Cardiac muscle cell (in vitro differentiated cells and primary cell): ENCODE measurements around the gene WRAP53. TPM values are rescaled to one million over a fixed set of nuclear protein-coding genes. Genes with fewer than 3 reads are reported as not detected.

Experiments used
- DNase-seq, 2 donors: peaks; one replicate each; pipeline versions ENCODE4 v3.0.0 to v3.0.0-alpha.2; 2010 to 2017; ENCODE audit warnings: low read depth in 1 of 2, low spot score in 1 of 2
- H3K27ac ChIP-seq: fragments of 200-600 bp; sonication (generic); 2 replicates; pipeline ENCODE4 v1.5.1; 2016
- H3K27me3 ChIP-seq: fragments of 200-600 bp; sonication (generic); 2 replicates; pipeline ENCODE4 v1.6.0; 2016; ENCODE audit warnings: control low read depth
- H3K36me3 ChIP-seq: fragments of 200-600 bp; sonication (generic); 2 replicates; pipeline ENCODE4 v1.5.1; 2016; ENCODE audit warnings: control low read depth
- H3K4me1 ChIP-seq: fragments of 200-600 bp; sonication (generic); 2 replicates; pipeline ENCODE4 v1.8.1; 2017; ENCODE audit warnings: low read depth, mild to moderate bottlenecking, mixed run types
- H3K4me3 ChIP-seq: fragments of 200-600 bp; sonication (generic); 2 replicates; pipeline ENCODE4 v1.5.1; 2016; ENCODE audit warnings: mild to moderate bottlenecking
- H3K9me3 ChIP-seq: fragments of 200-600 bp; sonication (generic); 2 replicates; pipeline ENCODE4 v1.5.1; 2017; ENCODE audit warnings: low read depth, mild to moderate bottlenecking, control low read depth
- polyA plus RNA-seq: library from polyadenylated mRNA; unstranded; fragments of >200 nt; fragmentation: Nextera tagmentation; extraction: Ambion mirVana; gene quantifications from 2 replicates; pipeline ENCODE4 v1.2.1, GENCODE V29; 2016
- total RNA-seq: library from RNA; depleted of rRNA; stranded (reverse); fragments of >200 nt; gene quantifications from 2 replicates; pipeline ENCODE4 v1.2.3, GENCODE V29; 2016
- TF ChIP-seq, protein P1 (sequence below): IDR thresholded peaks from 2 replicates; pipeline ENCODE4 v1.5.1; 2012; ENCODE audit warnings: low read depth, mild to moderate bottlenecking, low read length

WRAP53 gene
- total and polyA plus RNA-seq, 2 experiments from 2014 or later, result 11.5 to 17.2 TPM

DNA sequence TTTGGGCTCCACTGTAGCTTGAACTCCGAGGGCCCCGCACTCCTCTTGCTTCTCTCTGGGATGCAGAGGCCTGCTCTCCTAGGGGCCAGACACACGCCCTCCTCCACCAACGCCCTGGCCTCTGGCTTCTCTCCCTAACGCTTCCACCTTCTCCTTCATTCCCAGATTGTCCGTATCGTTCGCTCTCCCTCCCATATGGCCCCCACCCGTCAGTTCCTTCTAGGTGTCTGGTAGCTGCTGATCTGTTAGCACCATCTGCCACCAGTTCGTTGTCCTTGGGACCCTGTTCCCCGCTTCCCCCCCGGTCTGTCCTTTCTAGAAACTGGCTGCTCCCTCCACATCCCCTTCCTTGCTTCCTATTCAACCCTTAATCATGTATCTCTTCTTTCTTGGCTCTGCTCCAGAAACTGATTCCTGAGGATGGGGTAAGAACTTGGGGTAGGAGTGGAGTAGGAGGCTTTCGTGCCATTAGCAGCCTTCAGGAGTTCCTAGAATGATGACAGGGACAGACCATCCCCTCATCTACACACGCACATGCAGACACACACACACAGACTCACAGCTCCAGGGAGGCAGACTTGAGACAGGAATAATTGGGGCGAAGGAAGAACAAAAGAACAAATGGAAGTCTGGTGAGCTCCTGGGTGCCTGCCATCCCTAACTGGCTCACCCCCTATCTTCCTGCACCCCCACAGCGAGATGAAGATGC is 33.3 kb upstream of the WRAP53 start:
- TF ChIP-seq, protein P1, sequence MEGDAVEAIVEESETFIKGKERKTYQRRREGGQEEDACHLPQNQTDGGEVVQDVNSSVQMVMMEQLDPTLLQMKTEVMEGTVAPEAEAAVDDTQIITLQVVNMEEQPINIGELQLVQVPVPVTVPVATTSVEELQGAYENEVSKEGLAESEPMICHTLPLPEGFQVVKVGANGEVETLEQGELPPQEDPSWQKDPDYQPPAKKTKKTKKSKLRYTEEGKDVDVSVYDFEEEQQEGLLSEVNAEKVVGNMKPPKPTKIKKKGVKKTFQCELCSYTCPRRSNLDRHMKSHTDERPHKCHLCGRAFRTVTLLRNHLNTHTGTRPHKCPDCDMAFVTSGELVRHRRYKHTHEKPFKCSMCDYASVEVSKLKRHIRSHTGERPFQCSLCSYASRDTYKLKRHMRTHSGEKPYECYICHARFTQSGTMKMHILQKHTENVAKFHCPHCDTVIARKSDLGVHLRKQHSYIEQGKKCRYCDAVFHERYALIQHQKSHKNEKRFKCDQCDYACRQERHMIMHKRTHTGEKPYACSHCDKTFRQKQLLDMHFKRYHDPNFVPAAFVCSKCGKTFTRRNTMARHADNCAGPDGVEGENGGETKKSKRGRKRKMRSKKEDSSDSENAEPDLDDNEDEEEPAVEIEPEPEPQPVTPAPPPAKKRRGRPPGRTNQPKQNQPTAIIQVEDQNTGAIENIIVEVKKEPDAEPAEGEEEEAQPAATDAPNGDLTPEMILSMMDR, result no peak
- DNase-seq, result peak in 1 of 2 donors; percentile 59
- Histone ChIP-seq H3K27me3 (no peaks in the 10 kb centered on the region), H3K27ac (peak overlapping the region; percentile 87), H3K4me1 (peaks cover 32% of the 10 kb centered on the region), H3K9me3 (no peaks in the 10 kb centered on the region), H3K36me3 (peaks cover 2% of the 10 kb centered on the region), H3K4me3 (no peak overlapping the region)

DNA sequence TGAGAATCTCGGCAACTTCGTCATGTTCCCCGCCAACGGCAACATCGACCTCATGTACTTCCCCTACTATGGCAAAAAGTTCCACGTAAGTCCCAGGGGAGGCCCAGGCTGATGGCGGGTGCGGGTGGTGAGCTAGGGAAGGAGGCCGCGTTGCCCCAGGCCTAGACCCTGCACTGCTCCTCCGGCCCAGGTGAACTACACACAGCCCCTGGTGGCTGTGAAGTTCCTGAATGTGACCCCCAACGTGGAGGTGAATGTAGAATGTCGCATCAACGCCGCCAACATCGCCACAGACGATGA is 32.8 kb upstream of the WRAP53 start:
- H3K27me3 ChIP-seq, result no peaks in the 10 kb centered on the region
- H3K36me3 ChIP-seq, result peaks cover 2% of the 10 kb centered on the region
- no peak for DNase-seq
- H3K4me1 ChIP-seq, result peaks cover 30% of the 10 kb centered on the region
- H3K9me3 ChIP-seq, result no peaks in the 10 kb centered on the region
- no peak overlapping the region for H3K4me3 ChIP-seq
- H3K27ac ChIP-seq, result peak overlapping the region; percentile 87
- TF ChIP-seq, protein P1, result no peak

DNA sequence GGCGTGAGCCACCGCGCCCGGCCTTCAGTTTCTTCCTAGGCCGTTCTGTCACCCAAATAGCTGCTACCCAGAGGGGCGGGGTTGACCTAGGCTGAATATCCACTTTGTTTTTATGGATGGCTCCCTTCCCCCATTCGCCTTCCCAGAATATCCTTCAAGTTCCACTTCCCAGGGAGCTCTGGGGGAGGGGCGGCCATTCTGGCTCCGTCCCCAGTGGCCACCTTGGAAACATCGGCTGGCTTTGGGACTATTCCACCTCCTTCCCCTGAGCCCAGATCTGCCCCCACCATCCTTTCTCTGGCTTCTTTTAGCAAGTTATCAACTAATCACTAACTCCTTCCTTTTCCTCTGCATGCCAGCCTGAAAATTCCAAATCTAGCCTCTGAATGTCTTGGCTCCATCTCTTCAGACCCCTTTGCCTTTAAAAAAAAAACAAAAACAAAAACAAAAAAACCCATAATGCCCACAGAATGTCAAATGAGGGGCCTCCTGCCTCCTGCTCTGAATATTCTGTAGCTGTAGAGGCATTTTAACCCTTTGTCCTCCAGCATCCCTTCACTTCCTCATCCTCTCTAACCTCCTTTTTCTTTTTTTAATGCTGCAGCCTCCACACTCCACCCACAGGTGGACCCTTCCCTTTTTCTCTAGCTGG is 31.2 kb upstream of the WRAP53 start:
- peak overlapping the region; percentile 87 for H3K27ac ChIP-seq
- H3K4me1 ChIP-seq, result peaks cover 30% of the 10 kb centered on the region
- H3K9me3 ChIP-seq, result no peaks in the 10 kb centered on the region
- DNase-seq, result peak; percentile 68 to 94
- no peak overlapping the region for H3K4me3 ChIP-seq
- TF ChIP-seq, protein P1, result no peak
- H3K36me3 ChIP-seq, result peaks cover 2% of the 10 kb centered on the region
- no peaks in the 10 kb centered on the region for H3K27me3 ChIP-seq

GRCh38 chr17:7667656-7668406 is 20.4 kb upstream of the WRAP53 start:
- Histone ChIP-seq H3K4me1 (no peaks in the 10 kb centered on the region), H3K9me3 (no peaks in the 10 kb centered on the region), H3K27ac (peak overlapping the region; percentile 38), H3K36me3 (peaks cover 26% of the 10 kb centered on the region), H3K27me3 (no peaks in the 10 kb centered on the region), H3K4me3 (no peak overlapping the region)
- TF ChIP-seq, protein P1, result no peak
- DNase-seq, result no peak

DNA sequence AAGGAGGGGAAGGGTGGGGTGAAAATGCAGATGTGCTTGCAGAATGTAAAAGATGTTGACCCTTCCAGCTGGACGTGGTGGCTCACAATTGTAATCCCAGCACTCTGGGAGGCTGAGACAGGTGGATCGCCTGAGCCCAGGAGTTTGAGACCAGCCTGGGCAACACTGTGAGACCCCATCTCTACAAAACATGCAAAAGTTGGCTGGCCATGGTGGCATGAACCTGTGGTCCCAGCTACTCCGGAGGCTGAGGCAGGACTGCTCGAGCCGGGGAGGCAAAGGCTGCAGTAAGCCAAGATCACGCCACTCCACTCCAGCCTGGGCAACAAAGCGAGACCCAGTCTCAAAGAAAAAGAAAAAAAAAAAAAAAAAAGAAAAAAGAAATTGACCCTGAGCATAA is 19.8 kb upstream of the WRAP53 start:
- no peak for DNase-seq
- TF ChIP-seq, protein P1, result no peak
- Histone ChIP-seq H3K4me1 (no peaks in the 10 kb centered on the region), H3K36me3 (peaks cover 30% of the 10 kb centered on the region), H3K27me3 (no peaks in the 10 kb centered on the region), H3K4me3 (no peak overlapping the region), H3K27ac (no peak overlapping the region), H3K9me3 (no peaks in the 10 kb centered on the region)
